ENCODE measurements around the gene OR2G2. TPM values are rescaled to one million over a fixed set of nuclear protein-coding genes. Genes with fewer than 3 reads are reported as not detected.

OR2G2 gene
- polyA plus RNA-seq, 1 experiment = not detected

DNA sequence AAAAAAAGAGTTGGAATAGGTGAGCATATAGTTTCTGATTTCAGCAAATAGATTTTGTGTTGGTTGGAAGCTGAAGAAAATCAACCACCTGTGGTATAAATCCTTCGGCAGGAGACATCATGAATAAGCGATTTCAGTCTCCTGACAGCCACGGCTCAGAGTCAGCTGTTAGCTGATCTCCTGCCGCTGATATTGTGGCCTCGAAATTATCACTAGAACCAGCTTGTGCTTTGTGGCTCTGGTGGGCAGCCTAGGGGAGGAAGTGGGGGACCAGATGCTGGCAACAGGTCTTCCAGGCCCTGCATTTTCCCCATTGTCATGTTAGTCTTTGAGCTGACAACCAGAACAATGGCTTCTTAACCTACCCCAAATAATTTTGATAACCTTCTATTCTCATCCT is 40.1 kb upstream of the OR2G2 start:
- TF ChIP-seq, protein P1, sequence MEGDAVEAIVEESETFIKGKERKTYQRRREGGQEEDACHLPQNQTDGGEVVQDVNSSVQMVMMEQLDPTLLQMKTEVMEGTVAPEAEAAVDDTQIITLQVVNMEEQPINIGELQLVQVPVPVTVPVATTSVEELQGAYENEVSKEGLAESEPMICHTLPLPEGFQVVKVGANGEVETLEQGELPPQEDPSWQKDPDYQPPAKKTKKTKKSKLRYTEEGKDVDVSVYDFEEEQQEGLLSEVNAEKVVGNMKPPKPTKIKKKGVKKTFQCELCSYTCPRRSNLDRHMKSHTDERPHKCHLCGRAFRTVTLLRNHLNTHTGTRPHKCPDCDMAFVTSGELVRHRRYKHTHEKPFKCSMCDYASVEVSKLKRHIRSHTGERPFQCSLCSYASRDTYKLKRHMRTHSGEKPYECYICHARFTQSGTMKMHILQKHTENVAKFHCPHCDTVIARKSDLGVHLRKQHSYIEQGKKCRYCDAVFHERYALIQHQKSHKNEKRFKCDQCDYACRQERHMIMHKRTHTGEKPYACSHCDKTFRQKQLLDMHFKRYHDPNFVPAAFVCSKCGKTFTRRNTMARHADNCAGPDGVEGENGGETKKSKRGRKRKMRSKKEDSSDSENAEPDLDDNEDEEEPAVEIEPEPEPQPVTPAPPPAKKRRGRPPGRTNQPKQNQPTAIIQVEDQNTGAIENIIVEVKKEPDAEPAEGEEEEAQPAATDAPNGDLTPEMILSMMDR (IDR thresholded peaks at IDR 0.05; ENCODE audit: low read depth, low read length) = no peak
- no peak for DNase-seq (ENCODE audit: low read depth, low spot score)
- ChIA-PET CTCF (no interaction called here), POLR2A (no interaction called here)
- H3K27me3 ChIP-seq (ENCODE audit: control insufficient read depth, insufficient read depth, low read length) = no peaks in the 10 kb centered on the region
- H3K27ac ChIP-seq (ENCODE audit: low read depth, low read length) = no peak overlapping the region
- peaks cover 25% of the 10 kb centered on the region for H3K9me3 ChIP-seq (ENCODE audit: control insufficient read depth, insufficient read depth, low read length)
- H3K4me3 ChIP-seq (ENCODE audit: low read depth, low read length) = no peak overlapping the region

DNA sequence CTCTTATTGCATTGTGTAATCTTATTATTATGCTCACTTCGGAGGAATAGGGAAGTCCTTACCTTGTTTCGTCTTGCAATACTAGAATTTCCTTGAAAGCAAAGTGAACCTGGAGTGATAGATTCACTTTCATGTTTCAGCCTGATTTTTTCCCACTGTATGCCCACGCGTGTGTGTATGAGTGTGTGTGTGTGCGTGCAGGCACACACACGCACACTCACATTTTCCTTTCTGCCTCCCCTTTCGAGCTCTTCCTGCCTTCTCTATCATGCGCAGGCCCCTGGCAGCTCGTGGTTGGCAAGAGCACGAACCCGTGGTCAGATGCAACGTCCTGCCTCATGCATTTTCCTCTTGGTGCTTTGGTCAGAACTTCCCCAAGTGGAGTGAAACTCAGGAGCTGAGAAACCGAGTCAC is 39.4 kb upstream of the OR2G2 start, which contains the start of gene GCSAML:
GCSAML (plus strand) TSS at position 366 of the 414 bp plus-strand sequence. CDS start 58 bp downstream, outside the sequence.
- H3K4me3 ChIP-seq (ENCODE audit: low read depth, low read length) = no peak within 1 kb of the TSS
- ChIA-PET POLR2A (no interaction called here), CTCF (interaction anchor here (0.5 kb wide), 1 partner anchor 176 kb away, joined by 3 read pairs; no protein-coding TSS in a partner anchor)
- no peak within 1 kb of the TSS for H3K27ac ChIP-seq (ENCODE audit: low read depth, low read length)
- DNase-seq (ENCODE audit: low read depth, low spot score) = no peak
- H3K27me3 ChIP-seq (ENCODE audit: control insufficient read depth, insufficient read depth, low read length) = no peaks in the 10 kb centered on the region
- TF ChIP-seq, protein P1 (IDR thresholded peaks at IDR 0.05; ENCODE audit: low read depth, low read length) = no peak
- H3K9me3 ChIP-seq (ENCODE audit: control insufficient read depth, insufficient read depth, low read length) = peaks cover 28% of the 10 kb centered on the region

DNA sequence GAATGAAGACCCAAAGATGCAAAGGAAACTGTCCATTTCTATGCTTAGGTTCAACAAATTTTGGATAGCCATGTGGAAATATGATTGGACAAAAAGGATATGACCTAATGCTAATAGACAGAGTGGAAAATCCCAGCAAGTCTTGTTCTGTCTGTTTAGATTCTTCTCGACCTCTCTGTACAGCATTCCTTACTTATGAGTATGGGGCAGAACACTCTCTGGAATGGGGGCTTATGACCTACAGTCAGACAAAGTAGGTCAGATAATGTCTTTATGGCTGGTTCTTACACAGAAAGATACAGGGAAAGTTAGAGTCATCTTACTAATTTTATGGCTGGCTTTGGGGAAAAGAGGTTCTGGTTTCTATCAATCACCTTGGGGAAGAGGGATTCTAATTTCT is 36.4 kb upstream of the OR2G2 start:
- Histone ChIP-seq H3K27me3 (ENCODE audit: control insufficient read depth, insufficient read depth, low read length) (no peaks in the 10 kb centered on the region), H3K4me3 (ENCODE audit: low read depth, low read length) (no peak overlapping the region), H3K9me3 (ENCODE audit: control insufficient read depth, insufficient read depth, low read length) (peaks cover 15% of the 10 kb centered on the region), H3K27ac (ENCODE audit: low read depth, low read length) (no peak overlapping the region)
- TF ChIP-seq, protein P1 (IDR thresholded peaks at IDR 0.05; ENCODE audit: low read depth, low read length) = no peak
- ChIA-PET POLR2A (no interaction called here), CTCF (interaction anchor here (1.2 kb wide), 1 partner anchor 161 kb away, joined by 3 read pairs; no protein-coding TSS in a partner anchor)
- no peak for DNase-seq (ENCODE audit: low read depth, low spot score)

DNA sequence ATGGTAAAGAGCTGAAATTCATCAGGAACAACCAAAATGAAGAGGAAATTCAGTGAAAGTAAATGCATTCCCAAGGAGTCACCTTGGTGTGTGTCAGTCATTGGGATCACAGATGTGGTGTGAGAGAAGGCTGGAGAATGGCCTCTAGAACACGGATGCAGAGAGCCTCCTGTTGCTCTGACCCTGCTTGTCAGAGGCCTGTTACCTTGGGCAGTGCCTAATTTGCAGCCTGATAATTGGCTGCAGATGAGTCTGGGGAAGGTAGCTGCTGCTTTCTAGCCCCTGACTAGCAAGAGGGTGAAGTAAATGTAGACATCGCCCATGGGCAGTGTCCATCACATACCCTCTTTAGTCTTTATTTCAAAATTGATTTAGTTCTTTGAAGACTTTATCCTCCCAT is 35.9 kb upstream of the OR2G2 start:
- ChIA-PET CTCF (interaction anchor here (1.2 kb wide), 1 partner anchor 162 kb away, joined by 3 read pairs; no protein-coding TSS in a partner anchor), POLR2A (no interaction called here)
- Histone ChIP-seq H3K4me3 (ENCODE audit: low read depth, low read length) (no peak overlapping the region), H3K9me3 (ENCODE audit: control insufficient read depth, insufficient read depth, low read length) (peaks cover 13% of the 10 kb centered on the region), H3K27me3 (ENCODE audit: control insufficient read depth, insufficient read depth, low read length) (no peaks in the 10 kb centered on the region), H3K27ac (ENCODE audit: low read depth, low read length) (no peak overlapping the region)
- DNase-seq (ENCODE audit: low read depth, low spot score) = no peak
- TF ChIP-seq, protein P1 (IDR thresholded peaks at IDR 0.05; ENCODE audit: low read depth, low read length) = no peak

DNA sequence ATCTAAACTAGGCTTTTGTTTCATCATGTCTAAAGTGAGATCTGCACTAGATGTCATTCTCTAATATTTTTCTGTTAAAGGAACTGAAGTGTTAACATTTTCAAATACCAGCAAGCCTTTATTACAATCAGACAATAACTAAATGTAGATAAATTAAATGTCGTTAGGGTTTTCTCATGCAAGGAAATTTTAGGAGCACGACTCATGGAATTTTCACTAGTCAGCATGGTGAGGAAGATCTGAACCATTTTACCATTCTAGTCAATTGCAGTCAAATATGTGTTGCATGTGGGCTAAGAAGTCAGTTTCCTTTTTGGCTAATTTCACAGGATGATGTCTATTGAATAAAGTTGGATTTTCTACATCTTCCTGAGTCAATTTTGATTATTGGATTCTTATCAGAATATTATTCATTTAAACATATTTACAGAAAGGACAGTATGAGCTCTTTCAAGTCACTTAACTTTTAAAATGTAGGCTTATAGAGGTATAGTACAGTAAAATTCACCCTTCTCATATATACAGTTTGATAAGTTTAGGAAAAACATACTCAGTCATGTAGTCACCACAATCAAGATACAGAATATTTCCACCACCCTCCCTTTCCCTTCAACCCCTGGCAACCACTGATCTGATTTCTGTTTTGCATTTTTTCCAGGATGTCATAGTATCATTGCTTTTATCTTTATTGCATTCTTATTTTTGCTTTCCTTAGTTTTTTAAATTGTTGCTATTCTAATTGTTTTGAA is 30.1 kb upstream of the OR2G2 start:
- no peak for DNase-seq (ENCODE audit: low read depth, low spot score)
- Histone ChIP-seq H3K4me3 (ENCODE audit: low read depth, low read length) (no peak overlapping the region), H3K27me3 (ENCODE audit: control insufficient read depth, insufficient read depth, low read length) (no peaks in the 10 kb centered on the region), H3K9me3 (ENCODE audit: control insufficient read depth, insufficient read depth, low read length) (peaks cover 18% of the 10 kb centered on the region), H3K27ac (ENCODE audit: low read depth, low read length) (no peak overlapping the region)
- POLR2A ChIA-PET = no interaction called here
- TF ChIP-seq, protein P1 (IDR thresholded peaks at IDR 0.05; ENCODE audit: low read depth, low read length) = no peak
- CTCF ChIA-PET = no interaction called here
